Bronchial epithelial cell (primary cell): ENCODE data around the gene HTR3D. TPM values are rescaled to one million over a fixed set of nuclear protein-coding genes. Genes with fewer than 3 reads are reported as not detected.

ENCODE experiments used
- DNase-seq: peaks from one replicate; pipeline ENCODE4 v3.0.0-alpha.2; 2010; ENCODE audit warnings: low read depth
- FAIRE-seq: peaks from 2 replicates; lab custom pipeline; 2011; peaks lifted over from hg19 to GRCh38; lab: Jason Lieb, UNC
- H3K27me3 ChIP-seq: 2 replicates; pipeline ENCODE4 v1.5.1; 2011; ENCODE audit warnings: low read length; ENCODE audit not compliant: control insufficient read depth, insufficient read depth
- H3K36me3 ChIP-seq: 2 replicates; pipeline ENCODE4 v1.5.1; 2011; ENCODE audit warnings: low read length; ENCODE audit not compliant: control insufficient read depth, insufficient read depth
- H3K4me3 ChIP-seq: 2 replicates; pipeline ENCODE4 v1.5.1; 2011; ENCODE audit warnings: mild to moderate bottlenecking, low read depth, low read length, control low read depth
- CTCF ChIP-seq: IDR thresholded peaks from 2 replicates; pipeline ENCODE4 v1.5.1; 2011; ENCODE audit warnings: mild to moderate bottlenecking, moderate library complexity, low read length, control low read depth, inconsistent platforms; ENCODE audit not compliant: insufficient read depth, severe bottlenecking
- total RNA-seq: library from RNA; depleted of rRNA; stranded (reverse); fragments of >200 nt; gene quantifications from 2 replicates; pipeline ENCODE4 v1.2.1, GENCODE V29; 2014

Gene HTR3D
- not detected in 2 replicates for total RNA-seq

GRCh38 chr3:184031187-184031792, at the start of gene HTR3D:
TSS of gene HTR3D (plus strand) at chr3:184031742. CDS start at chr3:184031742, 0 bp downstream.
- no peak for TF ChIP-seq CTCF
- Histone ChIP-seq H3K4me3 (no peak within 1 kb of the TSS), H3K36me3 (no peaks in the 10 kb centered on the region), H3K27me3 (no peaks in the 10 kb centered on the region)
- FAIRE-seq (no peak), DNase-seq (no peak)

- H3K36me3 ChIP-seq = peaks cover 21% of the 10 kb centered on the region
Measured at GRCh38 chr3:183981990-183982644, 49.4 kb upstream of the HTR3D start.

GRCh38 chr3:183984127-183984740, 47.3 kb upstream of the HTR3D start:
- no peak for FAIRE-seq
- Histone ChIP-seq H3K36me3 (peaks cover 31% of the 10 kb centered on the region), H3K27me3 (no peaks in the 10 kb centered on the region), H3K4me3 (no peak overlapping the region)
- no peak for DNase-seq
- TF ChIP-seq CTCF = no peak

More at GRCh38 chr3:183981990-183982644, 49.4 kb upstream of the HTR3D start:
- DNase-seq (no peak), FAIRE-seq (no peak)
- TF ChIP-seq CTCF = no peak
- Histone ChIP-seq H3K4me3 (no peak overlapping the region), H3K27me3 (no peaks in the 10 kb centered on the region)

GRCh38 chr3:183984749-183985729, 46.5 kb upstream of the HTR3D start:
- Histone ChIP-seq H3K27me3 (no peaks in the 10 kb centered on the region), H3K4me3 (no peak overlapping the region), H3K36me3 (peaks cover 31% of the 10 kb centered on the region)
- no peak for DNase-seq
- no peak for FAIRE-seq
- TF ChIP-seq CTCF = no peak

- no peaks in the 10 kb centered on the region for H3K27me3 ChIP-seq
- H3K36me3 ChIP-seq = peaks cover 31% of the 10 kb centered on the region
- no peak overlapping the region for H3K4me3 ChIP-seq
- no peak for TF ChIP-seq CTCF
- FAIRE-seq (no peak), DNase-seq (no peak)
Measured at GRCh38 chr3:183987000-183987600, 44.4 kb upstream of the HTR3D start.
